ENCODE measurements around the gene FANCD2.
"Not testable (repeated sequence)": the region's sequence is repeated elsewhere in the genome, so short reads cannot be mapped to it uniquely, and the experiment has no call there.

The FANCD2 gene

GRCh38 chr3:10015461-10015904, 10.8 kb upstream of the FANCD2 start:
- DNase-seq, result no peak

- peak; percentile 65 for DNase-seq
Observed at GRCh38 chr3:10017636-10018292, 8.5 kb upstream of the FANCD2 start.

GRCh38 chr3:10018806-10019205, 7.4 kb upstream of the FANCD2 start:
- not testable (repeated sequence) for DNase-seq

- no peak for DNase-seq
Observed at GRCh38 chr3:10019326-10019725, 6.9 kb upstream of the FANCD2 start.

GRCh38 chr3:10021856-10022775, 4.1 kb upstream of the FANCD2 start:
- no peak for DNase-seq

- no peak for DNase-seq
Observed at GRCh38 chr3:10023587-10024310, 2.5 kb upstream of the FANCD2 start.

- DNase-seq, result no peak
Observed at GRCh38 chr3:10025205-10026083, 793 bp upstream of the FANCD2 start.

GRCh38 chr3:10041034-10041433, 14.8 kb downstream of the FANCD2 start:
- DNase-seq, result no peak

- DNase-seq, result no peak
Observed at GRCh38 chr3:10047876-10048275, 21.6 kb downstream of the FANCD2 start.

GRCh38 chr3:10053054-10053453, 26.8 kb downstream of the FANCD2 start:
- not testable (repeated sequence) for DNase-seq

GRCh38 chr3:10055097-10055496, 28.9 kb downstream of the FANCD2 start:
- DNase-seq, result no peak

GRCh38 chr3:10070077-10070476, 43.8 kb downstream of the FANCD2 start:
- not testable (repeated sequence) for DNase-seq

GRCh38 chr3:10074666-10075065, 48.4 kb downstream of the FANCD2 start:
- DNase-seq, result no peak

GRCh38 chr3:10081871-10082270, 55.6 kb downstream of the FANCD2 start:
- DNase-seq, result no peak

- DNase-seq, result no peak
Observed at GRCh38 chr3:10085738-10086137, 59.5 kb downstream of the FANCD2 start.

GRCh38 chr3:10088256-10088655, 62.0 kb downstream of the FANCD2 start:
- no peak for DNase-seq

- DNase-seq, result no peak
Observed at GRCh38 chr3:10090179-10090578, 63.9 kb downstream of the FANCD2 start.

GRCh38 chr3:10090774-10091173, 64.5 kb downstream of the FANCD2 start:
- not testable (repeated sequence) for DNase-seq

GRCh38 chr3:10091387-10091786, 65.2 kb downstream of the FANCD2 start:
- not testable (repeated sequence) for DNase-seq

GRCh38 chr3:10093678-10094077, 67.4 kb downstream of the FANCD2 start:
- no peak for DNase-seq

- DNase-seq, result no peak
Observed at GRCh38 chr3:10099041-10099440, 72.8 kb downstream of the FANCD2 start.

GRCh38 chr3:10106919-10107318, 80.7 kb downstream of the FANCD2 start:
- no peak for DNase-seq
